Loucy (cell line): ENCODE measurements around the gene CLDN5.

Source experiments
- EZH2phosphoT487 ChIP-seq: fragments of 200-600 bp; IDR thresholded peaks from 2 replicates; pipeline ENCODE4 v1.6.1; 2018; ENCODE audit warnings: antibody characterized with exemption, mild to moderate bottlenecking, moderate library complexity, borderline replicate concordance
- TF ChIP-seq, protein P1 (sequence below): fragments of 200-600 bp; sonication (generic); conservative IDR thresholded peaks from 2 replicates; pipeline ENCODE4 v1.5.1; 2014; ENCODE audit warnings: mild to moderate bottlenecking, antibody characterized with exemption, low read length

DNA sequence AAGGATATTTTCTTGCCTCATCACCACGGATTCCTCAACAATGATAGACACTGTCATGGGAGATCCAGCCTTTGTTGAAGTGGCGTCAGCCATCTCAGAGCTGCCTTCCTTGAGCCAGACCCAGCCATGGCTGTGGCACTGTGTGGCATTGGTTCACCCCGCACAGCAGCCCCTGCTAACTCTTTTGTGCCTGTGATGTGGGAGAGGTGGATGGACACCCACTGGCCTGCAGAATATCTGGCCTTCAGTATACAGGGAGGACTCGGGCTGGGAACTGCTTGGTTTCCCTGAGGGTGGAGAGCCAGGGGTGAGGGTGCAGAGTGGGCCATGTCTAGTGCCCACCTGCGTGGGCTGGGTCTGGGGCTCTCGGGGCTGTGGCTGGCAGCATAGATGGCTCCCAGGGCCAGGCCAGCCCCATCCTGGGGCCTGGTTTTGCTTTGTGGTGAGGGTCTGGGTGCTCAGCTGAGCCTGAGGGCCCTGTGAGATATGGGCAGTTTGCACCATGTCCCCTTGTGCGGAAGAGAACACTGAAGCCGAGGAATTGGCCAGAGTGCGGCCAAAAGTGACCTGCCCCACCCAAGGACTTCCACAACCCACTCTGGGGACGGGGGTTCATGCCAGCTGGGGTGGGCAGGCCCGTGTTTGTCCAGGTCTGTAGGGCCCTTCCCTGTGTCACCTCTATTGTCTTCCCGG, 6.1 kb downstream of the CLDN5 start:
- TF ChIP-seq, protein P1, sequence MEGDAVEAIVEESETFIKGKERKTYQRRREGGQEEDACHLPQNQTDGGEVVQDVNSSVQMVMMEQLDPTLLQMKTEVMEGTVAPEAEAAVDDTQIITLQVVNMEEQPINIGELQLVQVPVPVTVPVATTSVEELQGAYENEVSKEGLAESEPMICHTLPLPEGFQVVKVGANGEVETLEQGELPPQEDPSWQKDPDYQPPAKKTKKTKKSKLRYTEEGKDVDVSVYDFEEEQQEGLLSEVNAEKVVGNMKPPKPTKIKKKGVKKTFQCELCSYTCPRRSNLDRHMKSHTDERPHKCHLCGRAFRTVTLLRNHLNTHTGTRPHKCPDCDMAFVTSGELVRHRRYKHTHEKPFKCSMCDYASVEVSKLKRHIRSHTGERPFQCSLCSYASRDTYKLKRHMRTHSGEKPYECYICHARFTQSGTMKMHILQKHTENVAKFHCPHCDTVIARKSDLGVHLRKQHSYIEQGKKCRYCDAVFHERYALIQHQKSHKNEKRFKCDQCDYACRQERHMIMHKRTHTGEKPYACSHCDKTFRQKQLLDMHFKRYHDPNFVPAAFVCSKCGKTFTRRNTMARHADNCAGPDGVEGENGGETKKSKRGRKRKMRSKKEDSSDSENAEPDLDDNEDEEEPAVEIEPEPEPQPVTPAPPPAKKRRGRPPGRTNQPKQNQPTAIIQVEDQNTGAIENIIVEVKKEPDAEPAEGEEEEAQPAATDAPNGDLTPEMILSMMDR = no peak
- no peak for TF ChIP-seq EZH2phosphoT487
